ENCODE data around the gene TLE2.

- TF ChIP-seq CTCF (IDR thresholded peaks at IDR 0.05): no peak
- TF ChIP-seq POLR2A (IDR thresholded peaks at IDR 0.05): no peak
Observed at GRCh38 chr19:2957160-2957559, 71.9 kb downstream of the TLE2 start.
